Endothelial cell of umbilical vein (primary cell): ENCODE data around the gene SULT1E1. TPM values are rescaled to one million over a fixed set of nuclear protein-coding genes. Genes with fewer than 3 reads are reported as not detected.

ENCODE experiments used
- BruUV-seq: library from RNA; stranded (reverse); fragments of 400-500 nt; replicated peaks from 2 replicates; lab custom pipeline; 2021; lab: Mats Ljungman, UMichigan
- CTCF ChIA-PET: fragments of 300-600, 350-600 bp; sonication (Branson Sonifier 250); formaldehyde crosslinking; loops from one replicate; lab custom pipeline; 2021; ENCODE audit warnings: antibody characterized with exemption, inconsistent platforms; lab: Charles Lee
- POLR2A ChIA-PET: fragments of 300-600, 350-600 bp; sonication (Branson Sonifier 250); formaldehyde crosslinking; loops from one replicate; lab custom pipeline; 2021; ENCODE audit warnings: antibody characterized with exemption, inconsistent platforms; lab: Charles Lee
- DNase-seq: peaks from one replicate; pipeline ENCODE4 v3.0.0-alpha.2; 2011; ENCODE audit warnings: low read depth, low spot score
- FAIRE-seq: peaks from 2 replicates; lab custom pipeline; 2011; peaks lifted over from hg19 to GRCh38; lab: Jason Lieb, UNC
- H2AFZ ChIP-seq: 2 replicates; pipeline ENCODE4 v1.6.0; 2012; ENCODE audit warnings: low read depth, low read length, control low read depth, inconsistent platforms
- H3K27ac ChIP-seq: 2 replicates; pipeline ENCODE4 v1.5.1; 2011; ENCODE audit warnings: low read depth, mild to moderate bottlenecking, control low read depth, low read length, moderate library complexity; ENCODE audit not compliant: insufficient read depth
- H3K27me3 ChIP-seq, 2 experiments: 2 replicates each; pipeline versions ENCODE4 v1.6.0 to v1.6.1; 2011; ENCODE audit warnings: low read length in 2 of 2, mixed read lengths in 1 of 2; ENCODE audit not compliant: control insufficient read depth in 2 of 2, insufficient read depth in 2 of 2
- H3K36me3 ChIP-seq, 2 experiments: 2 replicates in 1 of 2; 3 replicates in 1 of 2; pipeline ENCODE4 v1.5.1; 2011; ENCODE audit warnings: low read length in 2 of 2, mild to moderate bottlenecking in 1 of 2, moderate library complexity in 1 of 2; ENCODE audit not compliant: control insufficient read depth in 2 of 2, insufficient read depth in 2 of 2; ENCODE audit errors: extremely low read depth in 1 of 2
- H3K4me1 ChIP-seq: 3 replicates; pipeline ENCODE4 v1.5.1; 2011; ENCODE audit warnings: mild to moderate bottlenecking, low read length; ENCODE audit not compliant: control insufficient read depth, insufficient read depth; ENCODE audit errors: extremely low read depth
- H3K4me2 ChIP-seq: 2 replicates; pipeline ENCODE4 v1.6.1; 2011; ENCODE audit warnings: low read length, control low read depth, mixed read lengths; ENCODE audit not compliant: insufficient read depth
- H3K4me3 ChIP-seq, 3 experiments: fragments of 200-600 bp in 1 of 3; sonication (generic), shearing (Covaris generic) in 1 of 3; replicated peaks in 1 of 3; 2 replicates each; pipeline ENCODE4 v1.5.1; 2011 to 2016; ENCODE audit warnings: control low read depth in 3 of 3, low read length in 3 of 3, mild to moderate bottlenecking in 2 of 3, inconsistent platforms in 1 of 3, low read depth in 1 of 3, moderate library complexity in 1 of 3; ENCODE audit not compliant: insufficient read depth in 1 of 3
- H3K79me2 ChIP-seq: 2 replicates; pipeline ENCODE4 v1.6.0; 2012; ENCODE audit warnings: low read length, inconsistent platforms; ENCODE audit not compliant: control insufficient read depth, insufficient read depth
- H3K9ac ChIP-seq: replicated peaks from 2 replicates; pipeline ENCODE3; 2011; ENCODE audit warnings: low read length, control low read depth; ENCODE audit not compliant: insufficient read depth; ENCODE audit errors: extremely low read depth
- H3K9me1 ChIP-seq: replicated peaks from 3 replicates; pipeline ENCODE4 v1.6.0; 2011; ENCODE audit warnings: mild to moderate bottlenecking, low read length; ENCODE audit not compliant: control insufficient read depth, insufficient read depth; ENCODE audit errors: extremely low read depth
- H3K9me3 ChIP-seq: replicated peaks from 2 replicates; pipeline ENCODE4 v1.5.1; 2012; ENCODE audit warnings: low read length, inconsistent platforms; ENCODE audit not compliant: control insufficient read depth, insufficient read depth
- H4K20me1 ChIP-seq: replicated peaks from 2 replicates; pipeline ENCODE3; 2011; ENCODE audit warnings: mild to moderate bottlenecking, low read length; ENCODE audit not compliant: control insufficient read depth, insufficient read depth; ENCODE audit errors: extremely low read depth
- EZH2 ChIP-seq: IDR thresholded peaks from 2 replicates; pipeline ENCODE4 v1.6.1; 2012; ENCODE audit warnings: borderline replicate concordance, low read depth, mild to moderate bottlenecking, moderate library complexity, low read length, inconsistent platforms; ENCODE audit not compliant: severe bottlenecking
- JUN ChIP-seq: IDR thresholded peaks from 2 replicates; pipeline ENCODE4 v1.6.1; 2011; ENCODE audit warnings: borderline replicate concordance, low read depth; ENCODE audit not compliant: insufficient read length, insufficient read depth
- POLR2A ChIP-seq: IDR thresholded peaks from 2 replicates; pipeline ENCODE4 v1.6.1; 2012; ENCODE audit warnings: low read depth, mild to moderate bottlenecking, control low read depth, low read length
- POLR2AphosphoS5 ChIP-seq: IDR thresholded peaks from 2 replicates; pipeline ENCODE4 v1.6.1; 2012; ENCODE audit warnings: low read depth, mild to moderate bottlenecking, control low read depth, low read length, moderate library complexity; ENCODE audit not compliant: insufficient read depth
- dilution Hi-C: fragments of 300-500 bp; cut with MboI; formaldehyde crosslinking; loops from one replicate; pipeline ENCODE4 v1.15.0; 2019; ENCODE audit warnings: low sequenced_read_pairs; ENCODE audit not compliant: extremely low pct_ligation_motif_present
- intact Hi-C: fragments of 100-400 bp; cut with micrococcal nuclease; formaldehyde crosslinking; loops from one replicate; pipeline ENCODE4 v1.10.0; 2022
- polyA plus RNA-seq, 4 experiments: library from polyadenylated mRNA; depleted of rRNA in 3 of 4; stranded (reverse) in 3 of 4; unstranded in 1 of 4; fragments of >200 nt; gene quantifications; 2 replicates each; pipeline versions ENCODE4 v1.2.1 to v1.2.3, GENCODE V29; 2011 to 2012; ENCODE audit warnings: missing spikeins in 1 of 4
- total RNA-seq: library from RNA; stranded (reverse); gene quantifications from 2 replicates; pipeline ENCODE4 v1.2.3, GENCODE V29; 2021
- TF ChIP-seq, protein P1 (sequence below): IDR thresholded peaks from 2 replicates; pipeline ENCODE4 v1.6.1; 2011; ENCODE audit not compliant: insufficient read depth, insufficient read length
- TF ChIP-seq, protein P2 (sequence below), 2 donors: IDR thresholded peaks; 1 replicate in 1 of 2; 2 replicates in 1 of 2; pipeline ENCODE4 v1.5.1; 2011; ENCODE audit warnings: low read length in 2 of 2, mild to moderate bottlenecking in 2 of 2, moderate library complexity in 2 of 2, control low read depth in 1 of 2, inconsistent platforms in 1 of 2, low read depth in 1 of 2; ENCODE audit not compliant: insufficient read depth in 1 of 2; ENCODE audit errors: extremely low read depth in 1 of 2

SULT1E1 gene
- total and polyA plus RNA-seq, 2 donors (not counting 3 experiments of a cell fraction or from before 2014, with no cell fraction given) = 25.8 to 34.5 TPM

DNA sequence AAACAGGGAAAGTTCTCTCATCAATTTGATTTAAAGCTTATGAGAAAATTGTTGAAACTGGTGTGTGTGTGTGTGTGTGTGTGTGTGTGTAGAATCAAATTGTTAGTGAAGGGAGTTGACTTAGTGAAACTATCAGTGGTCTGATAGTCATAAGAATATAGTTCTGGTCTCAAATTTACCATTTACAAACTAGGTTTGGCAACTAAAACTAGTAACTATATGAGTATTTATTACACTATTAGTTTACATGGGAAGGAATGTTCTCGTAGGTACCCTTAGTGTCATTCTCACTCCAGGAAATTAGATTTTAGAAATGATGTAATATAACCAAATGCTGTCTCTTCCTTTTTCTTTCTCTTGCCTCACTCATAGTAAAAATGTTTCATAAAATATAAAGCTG is 11.9 kb downstream of the SULT1E1 start:
- Histone ChIP-seq H3K79me2 (no peaks in the 10 kb centered on the region), H3K4me2 (no peak overlapping the region), H3K27me3 (no peaks in the 10 kb centered on the region), H4K20me1 (no peaks in the 10 kb centered on the region), H2AFZ (no peak overlapping the region), H3K9me3 (no peaks in the 10 kb centered on the region), H3K4me1 (peaks cover 11% of the 10 kb centered on the region), H3K27ac (no peak overlapping the region), H3K9me1 (no peaks in the 10 kb centered on the region), H3K9ac (no peak overlapping the region), H3K4me3 (no peak overlapping the region), H3K36me3 (no peaks in the 10 kb centered on the region)
- TF ChIP-seq JUN (no peak), EZH2 (no peak), POLR2AphosphoS5 (no peak), POLR2A (no peak)
- TF ChIP-seq, protein P1, sequence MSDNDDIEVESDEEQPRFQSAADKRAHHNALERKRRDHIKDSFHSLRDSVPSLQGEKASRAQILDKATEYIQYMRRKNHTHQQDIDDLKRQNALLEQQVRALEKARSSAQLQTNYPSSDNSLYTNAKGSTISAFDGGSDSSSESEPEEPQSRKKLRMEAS = no peak
- TF ChIP-seq, protein P2, sequence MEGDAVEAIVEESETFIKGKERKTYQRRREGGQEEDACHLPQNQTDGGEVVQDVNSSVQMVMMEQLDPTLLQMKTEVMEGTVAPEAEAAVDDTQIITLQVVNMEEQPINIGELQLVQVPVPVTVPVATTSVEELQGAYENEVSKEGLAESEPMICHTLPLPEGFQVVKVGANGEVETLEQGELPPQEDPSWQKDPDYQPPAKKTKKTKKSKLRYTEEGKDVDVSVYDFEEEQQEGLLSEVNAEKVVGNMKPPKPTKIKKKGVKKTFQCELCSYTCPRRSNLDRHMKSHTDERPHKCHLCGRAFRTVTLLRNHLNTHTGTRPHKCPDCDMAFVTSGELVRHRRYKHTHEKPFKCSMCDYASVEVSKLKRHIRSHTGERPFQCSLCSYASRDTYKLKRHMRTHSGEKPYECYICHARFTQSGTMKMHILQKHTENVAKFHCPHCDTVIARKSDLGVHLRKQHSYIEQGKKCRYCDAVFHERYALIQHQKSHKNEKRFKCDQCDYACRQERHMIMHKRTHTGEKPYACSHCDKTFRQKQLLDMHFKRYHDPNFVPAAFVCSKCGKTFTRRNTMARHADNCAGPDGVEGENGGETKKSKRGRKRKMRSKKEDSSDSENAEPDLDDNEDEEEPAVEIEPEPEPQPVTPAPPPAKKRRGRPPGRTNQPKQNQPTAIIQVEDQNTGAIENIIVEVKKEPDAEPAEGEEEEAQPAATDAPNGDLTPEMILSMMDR (IDR thresholded peaks at IDR 0.05; ENCODE audit: extremely low read depth in 1 of 2, insufficient read depth in 1 of 2, low read depth in 1 of 2, low read length in 2 of 2) = no peak
- DNase-seq (no peak), FAIRE-seq (no peak)
- dilution Hi-C loops (no loop called here), intact Hi-C loops (no loop called here)
- no TSS peak for BruUV-seq
- POLR2A ChIA-PET = no interaction called here
- CTCF ChIA-PET = no interaction called here
